Colonic mucosa (tissue), 4 donors: ENCODE measurements around the gene SLC29A3. TPM values are rescaled to one million over a fixed set of nuclear protein-coding genes. Genes with fewer than 3 reads are reported as not detected.

Experiments used
- DNase-seq: peaks from one replicate; pipeline ENCODE4 v3.0.0-alpha.2; 2020
- H3K27ac ChIP-seq: fragments of 200-600 bp; one replicate; pipeline ENCODE4 v1.8.0; 2021
- H3K27me3 ChIP-seq: fragments of 200-600 bp; one replicate; pipeline ENCODE4 v1.8.0; 2021
- H3K36me3 ChIP-seq: fragments of 200-600 bp; one replicate; pipeline ENCODE4 v1.8.0; 2021
- H3K4me1 ChIP-seq: fragments of 200-600 bp; one replicate; pipeline ENCODE4 v1.8.0; 2021; ENCODE audit warnings: mild to moderate bottlenecking
- H3K4me3 ChIP-seq: fragments of 200-600 bp; one replicate; pipeline ENCODE4 v1.8.0; 2021
- H3K9ac ChIP-seq, 2 donors: one replicate each; pipeline ENCODE4 v1.7.0; 2013; ENCODE audit warnings: control low read depth in 2 of 2, low read depth in 2 of 2, low read length in 2 of 2
- H3K9me3 ChIP-seq: fragments of 200-600 bp; one replicate; pipeline ENCODE4 v1.8.0; 2021
- CTCF ChIP-seq: fragments of 200-600 bp; IDR thresholded peaks from one replicate; pipeline ENCODE4 v1.8.0; 2022; ENCODE audit warnings: antibody characterized with exemption, mild to moderate bottlenecking
- intact Hi-C: fragments of 100-400 bp; cut with DNase I; formaldehyde crosslinking; loops from one replicate; pipeline ENCODE4 v1.14.1; 2022
- total RNA-seq, 2 donors: library from RNA; stranded (reverse); fragmentation: NEBNext Ultra II Directional in 1 of 2; extraction: Animal tissue kit (Norgen Biotek cat#: 25700) in 1 of 2; gene quantifications; one replicate each; pipeline ENCODE4 v1.2.1, GENCODE V29; 2021
- donor health status: healthy.
- donor health status: DM: no; HTN: no; CAD: no.
- donor health status: DM: no; HTN: no; CAD: no.

SLC29A3 gene
- total RNA-seq, 2 donors from 2014 or later: 3.8 to 6.5 TPM

DNA sequence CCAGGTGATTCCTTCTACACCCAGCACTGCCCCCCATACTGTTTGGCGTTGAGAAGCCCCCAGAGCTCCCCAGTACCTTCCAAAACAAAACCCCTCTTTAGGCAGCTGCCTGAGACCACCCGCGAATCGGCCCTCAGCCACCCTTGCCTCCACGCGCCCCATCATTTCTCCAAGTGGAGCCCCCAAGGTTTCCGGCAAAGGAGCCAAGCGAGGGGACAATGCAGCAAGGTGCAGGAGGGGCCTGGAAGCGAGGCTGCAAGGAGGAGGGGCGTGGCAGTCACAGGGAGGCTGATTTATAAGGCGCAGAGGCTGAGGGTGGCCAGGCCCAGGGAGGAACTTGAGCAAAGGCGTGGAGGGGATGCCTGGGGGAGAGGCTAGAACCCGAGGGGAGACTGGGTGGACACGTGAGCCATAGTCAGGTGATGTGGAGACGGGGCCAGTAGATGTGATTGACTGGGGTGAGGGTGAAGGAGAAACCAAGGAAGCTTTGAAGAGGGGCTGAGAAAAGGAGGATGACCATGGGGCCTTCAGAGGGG is 16.2 kb downstream of the SLC29A3 start:
- Histone ChIP-seq H3K4me3 (no peak overlapping the region), H3K27ac (no peak overlapping the region), H3K27me3 (no peaks in the 10 kb centered on the region), H3K9me3 (no peaks in the 10 kb centered on the region), H3K9ac (no peak overlapping the region), H3K4me1 (peaks cover 4% of the 10 kb centered on the region), H3K36me3 (no peaks in the 10 kb centered on the region)
- intact Hi-C loops: no loop called here
- no peak for DNase-seq
- TF ChIP-seq CTCF: no peak

DNA sequence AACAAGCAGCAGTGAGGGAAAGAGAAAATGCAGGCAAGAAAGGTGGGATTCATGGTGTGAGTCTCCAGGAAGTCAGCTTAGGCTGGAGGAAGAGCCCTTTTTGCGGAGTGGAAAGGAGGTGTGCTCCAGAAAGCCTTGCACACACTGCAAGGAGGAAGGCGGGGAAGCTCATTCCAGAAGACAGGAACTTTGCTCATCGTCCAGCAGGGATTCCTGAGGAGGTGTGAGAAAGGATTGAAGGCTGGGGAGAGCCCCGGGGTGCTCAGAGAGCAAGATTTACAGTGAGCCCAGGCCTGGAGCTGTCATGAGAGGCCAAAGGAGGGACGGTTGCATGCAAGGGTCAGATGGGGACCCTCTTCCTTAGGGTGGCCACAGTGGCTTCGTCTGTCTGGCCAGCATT is 17.6 kb downstream of the SLC29A3 start:
- Histone ChIP-seq H3K4me3 (no peak overlapping the region), H3K9ac (peak overlapping the region in 1 of 2 donors; percentile 21), H3K27ac (no peak overlapping the region), H3K9me3 (no peaks in the 10 kb centered on the region), H3K4me1 (peaks cover 4% of the 10 kb centered on the region), H3K36me3 (no peaks in the 10 kb centered on the region), H3K27me3 (no peaks in the 10 kb centered on the region)
- intact Hi-C loops: no loop called here
- TF ChIP-seq CTCF: no peak
- no peak for DNase-seq

DNA sequence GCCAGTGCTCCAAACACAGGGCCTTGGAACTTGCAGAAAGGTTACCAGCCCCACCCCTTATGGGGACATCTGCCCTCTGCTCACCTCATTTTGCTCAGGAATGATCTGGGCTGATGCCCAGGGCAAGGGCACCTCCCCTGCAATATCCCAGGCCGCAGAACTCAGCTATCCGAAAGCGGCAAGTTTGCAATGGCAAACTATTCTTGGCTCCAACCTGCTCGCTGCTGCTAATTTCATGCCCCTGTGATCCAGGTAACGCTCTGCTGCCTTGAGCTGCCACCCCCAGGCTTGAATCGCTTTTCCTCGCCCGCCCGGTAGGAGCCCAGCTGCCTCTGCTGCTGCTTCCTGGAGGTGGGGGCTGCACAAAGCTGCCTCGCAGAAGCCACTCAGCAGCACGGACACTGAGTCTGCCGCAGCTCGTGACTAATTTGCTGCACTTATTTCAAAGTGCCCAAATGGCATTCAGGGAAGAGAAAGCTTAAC is 18.2 kb downstream of the SLC29A3 start:
- peaks cover 4% of the 10 kb centered on the region for H3K4me1 ChIP-seq
- TF ChIP-seq CTCF: no peak
- H3K36me3 ChIP-seq: no peaks in the 10 kb centered on the region
- H3K27me3 ChIP-seq: no peaks in the 10 kb centered on the region
- intact Hi-C loops: no loop called here
- no peak overlapping the region for H3K27ac ChIP-seq
- DNase-seq: peak; percentile 44
- no peak overlapping the region for H3K9ac ChIP-seq
- no peak overlapping the region for H3K4me3 ChIP-seq
- H3K9me3 ChIP-seq: no peaks in the 10 kb centered on the region

DNA sequence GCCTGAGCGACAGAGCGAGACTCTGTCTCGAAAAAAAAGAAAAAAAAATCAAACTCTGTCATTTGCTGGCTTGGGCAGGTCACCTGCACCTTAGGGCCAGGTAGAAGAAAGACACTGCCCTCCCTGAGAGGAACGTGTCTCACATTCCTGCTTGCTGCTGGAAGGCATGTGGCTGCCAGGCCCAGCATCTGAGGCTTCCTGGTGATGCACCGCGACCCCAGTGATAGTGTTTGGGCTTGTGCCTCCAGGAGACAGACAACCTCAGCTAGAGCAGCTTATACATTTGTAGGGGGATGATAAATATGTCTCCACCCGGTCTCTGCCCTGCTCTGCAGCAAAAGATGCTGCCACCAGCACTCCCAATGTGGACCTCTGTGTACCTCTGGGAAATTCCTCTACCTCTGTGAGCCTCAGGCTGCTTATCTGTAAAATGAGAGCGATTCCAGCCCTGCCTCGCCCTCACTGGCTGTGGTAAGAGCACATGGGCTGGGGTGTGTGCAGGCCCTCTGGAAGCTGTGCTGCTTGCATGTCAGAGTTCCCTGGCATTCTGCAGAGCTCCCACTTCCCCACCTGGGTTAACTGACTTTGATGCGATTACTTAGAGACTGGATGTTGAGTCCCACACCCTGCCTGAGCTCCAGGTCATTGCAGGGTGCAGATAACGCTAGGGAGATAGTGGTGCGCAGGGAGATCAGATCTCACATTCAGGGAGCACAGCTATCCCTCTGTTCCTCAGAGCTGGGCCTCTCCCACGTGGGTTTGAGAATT is 19.9 kb downstream of the SLC29A3 start:
- H3K9ac ChIP-seq: no peak overlapping the region
- no peak for DNase-seq
- no peak for TF ChIP-seq CTCF
- H3K27ac ChIP-seq: no peak overlapping the region
- no peaks in the 10 kb centered on the region for H3K36me3 ChIP-seq
- intact Hi-C loops: no loop called here
- peaks cover 16% of the 10 kb centered on the region for H3K4me1 ChIP-seq
- no peak overlapping the region for H3K4me3 ChIP-seq
- no peaks in the 10 kb centered on the region for H3K9me3 ChIP-seq
- H3K27me3 ChIP-seq: no peaks in the 10 kb centered on the region

- no peak overlapping the region for H3K4me3 ChIP-seq
- no peak for TF ChIP-seq CTCF
- intact Hi-C loops: no loop called here
- H3K36me3 ChIP-seq: no peaks in the 10 kb centered on the region
- DNase-seq: peak; percentile 60
- no peak overlapping the region for H3K27ac ChIP-seq
- no peaks in the 10 kb centered on the region for H3K9me3 ChIP-seq
- peak overlapping the region in 1 of 2 donors; percentile 9 for H3K9ac ChIP-seq
- H3K27me3 ChIP-seq: no peaks in the 10 kb centered on the region
- peaks cover 16% of the 10 kb centered on the region for H3K4me1 ChIP-seq
These were observed 20.9 kb downstream of the SLC29A3 start for GRCh38 chr10:71339796-71340589.
